GM21447 (cell line): ENCODE measurements around the gene ZNF683.
"Not testable (repeated sequence)": the region's sequence is repeated elsewhere in the genome, so short reads cannot be mapped to it uniquely, and the experiment has no call there.

Source experiments
- ATAC-seq: cut with Tn5 transposase; IDR thresholded peaks from one replicate; pipeline ENCODE4 v1.9.1; 2021; ENCODE audit not compliant: unreplicated experiment

ZNF683 gene

GRCh38 chr1:26338670-26339069 lies 33.9 kb downstream of the ZNF683 start:
- ATAC-seq, result no peak

DNA sequence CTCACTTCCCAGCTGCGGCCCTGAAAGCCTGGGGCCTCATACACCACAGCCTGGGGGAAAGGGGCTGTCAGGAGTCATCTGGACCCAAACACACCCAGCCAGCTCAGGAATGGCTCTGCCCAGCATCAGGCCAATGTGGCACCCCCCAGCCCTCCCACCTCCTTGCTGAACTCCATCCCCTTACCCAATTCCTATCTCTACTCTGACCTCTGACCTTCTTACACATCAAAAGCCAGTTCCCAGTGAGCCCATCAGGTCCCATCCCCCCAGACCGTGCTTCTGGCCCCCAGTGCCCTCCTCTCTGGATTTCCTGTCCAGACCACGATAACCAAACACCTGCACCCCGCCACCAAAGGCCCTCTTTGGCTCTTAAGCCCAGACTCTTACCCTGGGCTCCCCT lies 34.9 kb downstream of the ZNF683 start:
- ATAC-seq, result no peak

- ATAC-seq, result no peak
Measured at GRCh38 chr1:26337206-26337535, 35.4 kb downstream of the ZNF683 start.

GRCh38 chr1:26336477-26337205 lies 35.9 kb downstream of the ZNF683 start:
- ATAC-seq, result no peak

- ATAC-seq, result no peak
Measured at GRCh38 chr1:26335774-26336476, 36.6 kb downstream of the ZNF683 start.

DNA sequence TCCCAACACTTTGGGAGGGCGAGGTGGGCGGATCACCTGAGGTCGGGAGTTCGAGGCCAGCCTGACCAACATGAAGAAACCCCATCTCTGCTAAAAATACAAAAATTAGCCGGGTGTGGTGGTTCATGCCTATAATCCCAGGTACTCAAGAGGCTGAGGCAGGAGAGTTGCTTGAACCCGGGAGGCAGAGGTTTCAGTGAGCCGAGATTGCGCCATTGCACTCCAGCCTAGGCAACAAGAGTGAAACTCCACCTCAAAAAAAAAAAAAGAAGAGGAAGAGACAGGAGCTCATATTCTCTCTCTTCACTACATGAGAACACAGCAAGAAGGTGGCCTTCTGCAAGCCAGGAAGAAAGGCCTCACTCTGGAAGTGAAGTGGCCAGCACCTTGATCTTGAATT lies 39.2 kb downstream of the ZNF683 start:
- not testable (repeated sequence) for ATAC-seq

GRCh38 chr1:26330276-26330675 lies 42.3 kb downstream of the ZNF683 start:
- no peak for ATAC-seq

DNA sequence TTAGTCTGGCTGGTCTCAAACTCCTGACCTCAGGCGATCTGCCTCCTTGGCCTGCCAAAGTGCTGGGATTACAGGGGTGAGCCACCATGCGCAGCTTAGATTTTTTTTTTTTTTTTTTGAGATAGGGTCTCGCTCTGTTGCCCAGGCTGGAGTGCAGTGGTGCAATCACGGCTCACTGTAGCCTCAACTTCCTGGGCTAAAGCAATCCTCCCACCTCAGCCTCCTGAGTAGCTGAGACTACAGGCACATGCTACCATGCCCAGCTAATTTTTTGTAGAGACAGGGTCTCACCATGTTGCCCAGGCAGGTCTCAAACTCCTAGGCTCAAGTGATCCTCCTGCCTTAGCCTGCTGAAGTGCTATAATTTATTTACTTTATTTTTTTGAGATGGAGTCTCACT lies 43.2 kb downstream of the ZNF683 start:
- not testable (repeated sequence) for ATAC-seq

DNA sequence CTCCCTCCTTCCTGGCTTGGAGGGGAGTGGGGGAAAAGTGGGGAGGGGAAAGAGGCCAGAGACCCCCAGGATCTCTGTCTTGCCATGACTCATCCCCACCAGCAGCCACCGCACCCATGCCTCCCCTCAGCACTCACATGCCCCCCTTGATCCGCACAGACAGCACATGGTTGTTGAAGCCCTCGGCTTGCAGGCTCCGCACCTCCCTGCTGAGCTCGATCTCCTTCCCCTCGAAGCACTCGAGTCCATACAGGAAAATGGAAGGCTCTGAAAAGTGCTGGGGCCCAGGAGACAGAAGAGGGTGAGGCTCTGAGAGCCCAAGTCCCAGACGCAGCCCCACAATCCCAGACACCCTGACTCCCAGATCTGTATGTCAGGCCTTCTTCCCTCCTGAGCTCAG lies 44.0 kb downstream of the ZNF683 start:
- ATAC-seq, result no peak

GRCh38 chr1:26327956-26328362 lies 44.6 kb downstream of the ZNF683 start:
- no peak for ATAC-seq

DNA sequence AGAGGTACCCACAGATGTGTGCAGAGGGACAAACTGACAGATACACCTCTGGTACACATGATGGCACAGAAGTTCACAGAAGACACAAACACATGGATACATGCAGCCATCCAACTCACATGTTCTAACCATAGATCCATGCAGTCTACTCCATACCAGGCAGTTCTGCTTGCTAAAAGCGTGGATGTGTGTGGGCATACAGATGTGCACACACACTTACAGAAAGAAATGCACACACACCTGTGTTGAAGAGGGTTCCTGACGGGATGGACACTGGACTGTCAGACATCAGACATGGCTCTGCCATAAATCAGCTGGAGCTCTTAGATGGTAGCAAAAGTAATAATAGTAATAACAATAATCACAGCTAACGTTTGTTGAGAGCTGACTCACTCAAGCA lies 48.0 kb downstream of the ZNF683 start:
- no peak for ATAC-seq

DNA sequence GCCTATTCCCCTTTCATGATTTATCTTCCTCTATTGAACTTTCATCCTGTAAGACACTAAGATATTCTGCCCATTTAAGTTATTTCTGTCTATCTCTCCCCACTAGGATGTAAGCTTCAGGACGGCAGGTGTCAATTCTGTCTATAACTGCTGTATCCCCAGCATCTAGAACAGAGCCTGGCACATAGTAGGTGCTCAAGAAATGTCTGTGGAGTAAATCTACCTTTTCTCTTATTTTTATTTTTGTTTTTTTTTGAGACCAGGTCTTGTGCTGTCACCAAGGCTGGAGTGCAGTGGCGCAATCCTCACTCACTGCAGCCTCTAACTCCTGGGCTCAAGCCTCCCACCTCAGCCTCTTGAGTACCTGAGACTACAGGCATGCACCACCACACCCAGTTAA lies 49.2 kb downstream of the ZNF683 start:
- no peak for ATAC-seq

DNA sequence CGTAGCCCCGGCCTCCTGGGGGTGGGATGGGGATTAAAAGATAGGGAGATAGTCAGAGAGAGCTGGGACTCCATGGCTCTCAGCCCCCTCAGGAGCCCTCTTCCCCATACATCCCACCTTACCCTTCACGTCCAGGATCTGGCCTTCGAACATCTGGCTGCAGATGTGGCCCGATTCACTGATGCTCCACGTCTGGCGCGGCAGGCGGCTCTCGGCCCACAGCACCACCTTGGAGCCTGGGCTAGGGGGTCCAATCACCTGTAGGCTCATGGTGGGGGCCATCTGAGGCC lies 50.6 kb downstream of the ZNF683 start:
- no peak for ATAC-seq

- peak; percentile 36 for ATAC-seq
Measured at GRCh38 chr1:26321315-26322041, 51.1 kb downstream of the ZNF683 start.

- ATAC-seq, result no peak
Measured at GRCh38 chr1:26320896-26321295, 51.7 kb downstream of the ZNF683 start.

GRCh38 chr1:26318338-26319064 lies 54.0 kb downstream of the ZNF683 start:
- peak; percentile 26 for ATAC-seq

- ATAC-seq, result peak; percentile 39
Measured at GRCh38 chr1:26317612-26318337, 54.8 kb downstream of the ZNF683 start, which contains the start of gene CD52. Gene CD52 (plus strand): TSS chr1:26317958. CDS start chr1:26318018, 60 bp downstream.

DNA sequence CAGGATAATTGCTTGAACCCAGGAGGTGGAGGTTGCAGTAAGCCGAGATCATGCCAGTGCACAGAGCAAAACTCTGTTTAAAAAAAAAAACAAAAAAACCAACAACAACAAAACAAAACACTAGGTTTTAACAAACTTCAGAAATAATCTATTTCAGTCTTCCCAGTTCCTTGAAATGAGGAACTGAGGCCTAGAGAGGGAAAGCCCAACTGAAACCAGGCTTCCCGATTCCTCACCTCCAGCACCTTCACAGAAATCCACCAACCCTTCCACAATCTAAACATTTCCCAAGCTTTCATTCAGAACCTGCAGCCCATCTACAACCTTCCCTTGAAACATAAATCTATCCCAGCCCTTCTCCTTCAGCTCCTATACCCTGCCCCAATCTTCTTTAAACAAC lies 55.4 kb downstream of the ZNF683 start:
- ATAC-seq, result no peak

DNA sequence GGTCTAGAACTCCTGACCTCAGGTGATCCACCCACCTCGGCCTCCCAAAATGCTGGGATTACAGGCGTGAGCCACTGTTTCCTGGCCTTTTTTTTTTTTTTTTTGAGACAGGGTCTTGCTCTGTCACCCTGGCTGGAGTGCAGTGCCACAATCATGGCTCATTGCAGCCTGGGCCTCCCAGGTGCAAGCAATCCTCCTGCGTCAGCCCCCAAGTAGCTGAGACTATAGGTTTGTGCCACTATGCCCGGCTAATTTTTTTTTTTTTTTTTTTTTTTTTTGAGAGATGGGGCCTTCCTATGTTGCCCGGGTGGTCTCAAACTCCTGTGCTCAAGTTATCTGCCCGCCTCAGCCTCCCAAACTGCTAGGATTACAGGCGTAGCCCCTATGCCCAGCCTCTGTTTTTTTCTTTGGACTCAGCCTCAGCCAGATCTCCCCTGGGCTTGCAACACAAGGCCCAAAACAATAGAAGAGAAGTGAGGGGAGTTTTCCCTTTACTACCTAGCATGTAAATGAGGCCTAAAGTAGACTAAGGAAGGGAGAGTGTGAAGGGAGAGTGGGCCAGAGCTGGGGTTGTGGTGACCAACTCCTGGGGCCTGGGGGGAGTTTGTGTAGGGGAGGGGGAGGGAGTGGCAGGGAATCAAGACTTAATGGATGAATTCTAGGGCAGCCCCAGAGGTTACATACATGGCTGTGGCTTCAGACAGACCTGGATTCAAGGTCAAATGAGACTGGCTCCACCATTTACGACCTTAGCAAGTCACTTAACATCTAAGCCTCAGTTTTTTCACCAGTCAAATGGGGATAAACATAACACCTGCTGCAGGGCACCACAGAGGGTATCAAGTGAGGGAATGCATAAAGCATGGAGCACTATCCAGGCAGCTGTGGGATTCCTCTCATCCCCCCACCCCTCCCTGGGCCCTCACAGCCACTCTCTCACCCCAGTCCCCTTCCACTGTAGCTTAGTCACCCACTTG lies 56.4 kb downstream of the ZNF683 start:
- ATAC-seq, result no peak

DNA sequence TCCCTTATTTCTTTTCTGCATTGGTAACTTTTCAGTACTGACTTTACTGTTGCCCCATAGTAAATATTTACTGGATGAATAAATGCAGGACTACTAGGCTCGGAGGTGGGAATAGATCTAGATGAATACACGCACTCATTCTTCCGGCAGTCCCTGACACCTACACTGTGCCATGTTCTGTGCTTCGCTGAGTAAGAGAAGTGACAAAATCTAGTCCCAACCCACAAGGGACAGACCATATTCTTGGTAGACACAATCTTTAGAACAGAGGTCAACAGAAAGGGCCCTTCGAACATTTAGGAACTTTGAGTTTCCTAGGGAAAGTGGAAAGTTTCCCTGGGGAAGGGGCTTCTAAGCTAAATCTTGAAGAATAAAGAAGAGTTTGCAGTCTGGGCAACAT lies 58.0 kb downstream of the ZNF683 start:
- ATAC-seq, result no peak
